Measurements from ENCODE around the gene C6orf58.

The C6orf58 gene

GRCh38 chr6:127561660-127562059 lies 15.3 kb upstream of the C6orf58 start:
- TF ChIP-seq POLR2AphosphoS5 (IDR thresholded peaks at IDR 0.05; ENCODE audit: low read depth, low read length) (no peak), SIN3A (IDR thresholded peaks at IDR 0.05; ENCODE audit: borderline replicate concordance, insufficient read depth, low read length) (no peak), FOXP2 (optimal IDR thresholded peaks at IDR 0.05; ENCODE audit: borderline replicate concordance, extremely low read depth, extremely low read length, insufficient read depth) (no peak), TAF1 (IDR thresholded peaks at IDR 0.05; ENCODE audit: borderline replicate concordance, insufficient read depth, low read length) (no peak), REST (IDR thresholded peaks at IDR 0.05; ENCODE audit: insufficient read depth in 1 of 2, low read depth in 2 of 2, low read length in 2 of 2) (no peak)

- TF ChIP-seq REST (IDR thresholded peaks at IDR 0.05; ENCODE audit: insufficient read depth in 1 of 2, low read depth in 2 of 2, low read length in 2 of 2) (no peak), SIN3A (IDR thresholded peaks at IDR 0.05; ENCODE audit: borderline replicate concordance, insufficient read depth, low read length) (no peak), FOXP2 (optimal IDR thresholded peaks at IDR 0.05; ENCODE audit: borderline replicate concordance, extremely low read depth, extremely low read length, insufficient read depth) (no peak), TAF1 (IDR thresholded peaks at IDR 0.05; ENCODE audit: borderline replicate concordance, insufficient read depth, low read length) (no peak)
Observed at GRCh38 chr6:127564761-127565160, 12.2 kb upstream of the C6orf58 start.

GRCh38 chr6:127566119-127566518 lies 10.9 kb upstream of the C6orf58 start:
- no peak for TF ChIP-seq TAF1 (IDR thresholded peaks at IDR 0.05; ENCODE audit: borderline replicate concordance, insufficient read depth, low read length)
- no peak for TF ChIP-seq REST (IDR thresholded peaks at IDR 0.05; ENCODE audit: insufficient read depth in 1 of 2, low read depth in 2 of 2, low read length in 2 of 2)
- no peak for TF ChIP-seq FOXP2 (optimal IDR thresholded peaks at IDR 0.05; ENCODE audit: borderline replicate concordance, extremely low read depth, extremely low read length, insufficient read depth)
- TF ChIP-seq POLR2AphosphoS5 (IDR thresholded peaks at IDR 0.05; ENCODE audit: low read depth, low read length): no peak
- no peak for TF ChIP-seq SIN3A (IDR thresholded peaks at IDR 0.05; ENCODE audit: borderline replicate concordance, insufficient read depth, low read length)

- no peak for TF ChIP-seq FOXP2 (optimal IDR thresholded peaks at IDR 0.05; ENCODE audit: borderline replicate concordance, extremely low read depth, extremely low read length, insufficient read depth)
- no peak for TF ChIP-seq SIN3A (IDR thresholded peaks at IDR 0.05; ENCODE audit: borderline replicate concordance, insufficient read depth, low read length)
- no peak for TF ChIP-seq TAF1 (IDR thresholded peaks at IDR 0.05; ENCODE audit: borderline replicate concordance, insufficient read depth, low read length)
- no peak for TF ChIP-seq REST (IDR thresholded peaks at IDR 0.05; ENCODE audit: insufficient read depth in 1 of 2, low read depth in 2 of 2, low read length in 2 of 2)
- TF ChIP-seq POLR2AphosphoS5 (IDR thresholded peaks at IDR 0.05; ENCODE audit: low read depth, low read length): no peak
Observed at GRCh38 chr6:127566651-127567050, 10.3 kb upstream of the C6orf58 start.

DNA sequence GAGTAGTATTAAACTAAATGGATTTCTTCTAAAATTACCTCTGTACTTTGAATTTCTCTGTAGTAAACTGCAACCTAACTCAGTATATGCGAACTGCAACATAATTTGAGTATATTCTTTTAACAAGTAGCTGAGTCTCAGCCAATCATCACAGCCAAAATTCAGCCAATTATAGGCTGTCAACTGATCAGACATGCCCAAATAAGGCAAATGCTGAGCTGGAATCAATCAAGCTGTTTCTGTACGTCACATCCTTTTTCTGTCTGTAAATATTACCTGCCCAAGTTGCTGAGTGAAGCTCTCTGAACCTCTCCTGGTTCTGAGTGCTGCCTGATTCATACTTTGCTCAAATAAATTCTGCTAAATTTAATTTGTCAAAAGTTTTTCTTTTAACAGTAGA lies 9.5 kb upstream of the C6orf58 start:
- TF ChIP-seq POLR2AphosphoS5 (IDR thresholded peaks at IDR 0.05; ENCODE audit: low read depth, low read length): no peak
- TF ChIP-seq FOXP2 (optimal IDR thresholded peaks at IDR 0.05; ENCODE audit: borderline replicate concordance, extremely low read depth, extremely low read length, insufficient read depth): no peak
- TF ChIP-seq TAF1 (IDR thresholded peaks at IDR 0.05; ENCODE audit: borderline replicate concordance, insufficient read depth, low read length): no peak

Data from PFSK-1 (cell line).